Measurements from ENCODE around the gene TUBB1.
"Not testable (repeated sequence)": the region's sequence is repeated elsewhere in the genome, so short reads cannot be mapped to it uniquely, and the experiment has no call there.

TUBB1 gene

GRCh38 chr20:59006864-59007664 lies 12.2 kb upstream of the TUBB1 start, which contains the start of gene CTSZ:
CTSZ (minus strand) TSS chr20:59007254; CDS start chr20:59007128, 126 bp downstream.
- DNase-seq, result no peak

GRCh38 chr20:59007665-59008511 lies 11.3 kb upstream of the TUBB1 start:
- no peak for DNase-seq

- DNase-seq, result no peak
Observed at GRCh38 chr20:59008715-59009336, 10.4 kb upstream of the TUBB1 start.

GRCh38 chr20:59010321-59010994 lies 8.8 kb upstream of the TUBB1 start:
- no peak for DNase-seq

GRCh38 chr20:59010995-59011873 lies 8.0 kb upstream of the TUBB1 start:
- no peak for DNase-seq

- DNase-seq, result not testable (repeated sequence)
Observed at GRCh38 chr20:59011874-59012157, 7.4 kb upstream of the TUBB1 start.

- DNase-seq, result no peak
Observed at GRCh38 chr20:59013031-59013951, 5.9 kb upstream of the TUBB1 start.

- no peak for DNase-seq
Observed at GRCh38 chr20:59013959-59014608, 5.1 kb upstream of the TUBB1 start.

- DNase-seq, result no peak
Observed at GRCh38 chr20:59014680-59015389, 4.4 kb upstream of the TUBB1 start.

- no peak for DNase-seq
Observed at GRCh38 chr20:59015411-59015810, 3.8 kb upstream of the TUBB1 start.

- no peak for DNase-seq
Observed at GRCh38 chr20:59015812-59016711, 3.2 kb upstream of the TUBB1 start.

- no peak for DNase-seq
Observed at GRCh38 chr20:59016795-59017492, 2.3 kb upstream of the TUBB1 start.

- DNase-seq, result no peak
Observed at GRCh38 chr20:59017493-59018231, 1.6 kb upstream of the TUBB1 start.

GRCh38 chr20:59018817-59019216 lies 412 bp upstream of the TUBB1 start:
- no peak for DNase-seq

GRCh38 chr20:59020938-59021551 lies 1.8 kb downstream of the TUBB1 start:
- no peak for DNase-seq

- no peak for DNase-seq
Observed at GRCh38 chr20:59022754-59023153, 3.5 kb downstream of the TUBB1 start.

GRCh38 chr20:59023616-59024015 lies 4.4 kb downstream of the TUBB1 start:
- no peak for DNase-seq
